Activated T-cell treated with anti-CD3 and anti-CD28 coated beads for 24 hours (primary cell): Measurements from ENCODE around the gene OR8A1.
"Not testable (repeated sequence)": the region's sequence is repeated elsewhere in the genome, so short reads cannot be mapped to it uniquely, and the experiment has no call there.

Experiments
- DNase-seq: peaks from one replicate; pipeline ENCODE4 v3.0.0-alpha.2; 2020; ENCODE audit warnings: low read depth

OR8A1 gene

GRCh38 chr11:124595302-124595701 lies 25.5 kb downstream of the OR8A1 start:
- DNase-seq = no peak

- no peak for DNase-seq
Observed at GRCh38 chr11:124597626-124598025, 27.8 kb downstream of the OR8A1 start.

GRCh38 chr11:124600621-124601320 lies 31.0 kb downstream of the OR8A1 start:
- DNase-seq = no peak

GRCh38 chr11:124602193-124602592 lies 32.4 kb downstream of the OR8A1 start:
- no peak for DNase-seq

- DNase-seq = not testable (repeated sequence)
Observed at GRCh38 chr11:124602723-124603122, 32.9 kb downstream of the OR8A1 start.

GRCh38 chr11:124605719-124606118 lies 35.9 kb downstream of the OR8A1 start:
- DNase-seq = no peak

- DNase-seq = no peak
Observed at GRCh38 chr11:124608147-124608546, 38.4 kb downstream of the OR8A1 start.

- DNase-seq = no peak
Observed at GRCh38 chr11:124610295-124610694, 40.5 kb downstream of the OR8A1 start.

- no peak for DNase-seq
Observed at GRCh38 chr11:124611064-124611463, 41.3 kb downstream of the OR8A1 start, which contains the start of gene PANX3. Gene PANX3, plus strand, starts transcription at chr11:124611428. Its CDS starts 129 bp downstream, at chr11:124611557.

GRCh38 chr11:124612045-124612444 lies 42.2 kb downstream of the OR8A1 start:
- DNase-seq = no peak

GRCh38 chr11:124612567-124613246 lies 42.9 kb downstream of the OR8A1 start:
- no peak for DNase-seq

GRCh38 chr11:124618863-124619262 lies 49.1 kb downstream of the OR8A1 start:
- no peak for DNase-seq
